Muscle of leg (tissue), 11 donors: Measurements from ENCODE around the gene ADGRF1. TPM values are rescaled to one million over a fixed set of nuclear protein-coding genes. Genes with fewer than 3 reads are reported as not detected.
A peak's percentile ranks its signal among the peaks of the same experiment; 100 is the strongest.
"Not testable (repeated sequence)": the region's sequence is repeated elsewhere in the genome, so short reads cannot be mapped to it uniquely, and the experiment has no call there.

ENCODE experiments used
- DNase-seq: peaks from one replicate; pipeline ENCODE4 v3.0.0; 2013
- H3K27ac ChIP-seq: one replicate; pipeline ENCODE4 v1.5.1; 2013; ENCODE audit warnings: mild to moderate bottlenecking, low read length, control low read depth
- H3K27me3 ChIP-seq: one replicate; pipeline ENCODE4 v1.6.1; 2013; ENCODE audit warnings: low read length; ENCODE audit not compliant: control insufficient read depth, insufficient read depth
- H3K36me3 ChIP-seq: one replicate; pipeline ENCODE4 v1.6.1; 2013; ENCODE audit warnings: low read length; ENCODE audit not compliant: control insufficient read depth, insufficient read depth
- H3K4me1 ChIP-seq: one replicate; pipeline ENCODE4 v1.6.1; 2013; ENCODE audit warnings: low read length; ENCODE audit not compliant: control insufficient read depth, insufficient read depth
- H3K4me3 ChIP-seq: one replicate; pipeline ENCODE4 v1.5.1; 2013; ENCODE audit warnings: low read length, control low read depth
- H3K9me3 ChIP-seq: replicated peaks from 2 replicates; pipeline ENCODE4 v1.6.1; 2013; ENCODE audit warnings: low read depth, low read length; ENCODE audit not compliant: control insufficient read depth
- WGBS: methylation state at CpG from one replicate; pipeline ENCODE4 v1.1.5; 2013; ENCODE audit warnings: missing lambda C conversion rate; ENCODE audit not compliant: insufficient coverage; 5-methylcytosine and 5-hydroxymethylcytosine counted together
- polyA plus RNA-seq, 8 donors: library from polyadenylated mRNA; unstranded; fragments of 120-200 nt; gene quantifications; one replicate each; pipeline versions ENCODE4 v1.2.1 to v1.2.3, GENCODE V29; 2013; ENCODE audit warnings: inconsistent platforms in 1 of 8, low replicate concordance in 1 of 8; ENCODE audit not compliant: insufficient read length in 8 of 8, insufficient read depth in 1 of 8
- total RNA-seq: library from RNA; stranded (reverse); fragments of 120-200 nt; gene quantifications from one replicate; pipeline ENCODE4 v1.2.4, GENCODE V29; 2013

The ADGRF1 gene
- total and polyA plus RNA-seq, 9 donors: 0.03 to 0.16 (median 0.05) TPM; not detected in 5

DNA sequence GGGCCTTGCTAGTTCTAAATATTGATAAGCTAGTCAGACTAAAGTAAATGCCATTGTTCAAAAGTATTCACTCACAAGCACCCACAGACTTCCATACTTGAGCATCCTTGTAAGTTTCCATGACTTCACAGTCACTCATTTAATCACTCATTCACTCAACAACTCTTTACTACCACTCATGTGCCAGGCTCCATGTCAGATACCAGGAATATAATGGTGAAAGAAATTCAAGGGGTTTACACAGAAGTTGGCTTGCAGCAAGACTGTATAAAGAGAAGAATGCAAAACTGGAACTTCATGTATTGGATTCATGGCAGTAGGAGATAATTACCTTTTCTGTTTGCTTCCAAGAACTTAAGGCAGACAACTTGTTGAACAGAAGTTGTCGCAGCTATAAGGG lies 36.6 kb downstream of the ADGRF1 start:
- no peaks in the 10 kb centered on the region for H3K27me3 ChIP-seq
- DNase-seq: no peak
- WGBS: no CpG with 5 or more reads among the region's 1 CpG
- H3K4me1 ChIP-seq: no peaks in the 10 kb centered on the region
- H3K4me3 ChIP-seq: no peak overlapping the region
- H3K36me3 ChIP-seq: no peaks in the 10 kb centered on the region
- H3K27ac ChIP-seq: no peak overlapping the region
- H3K9me3 ChIP-seq: no peaks in the 10 kb centered on the region

GRCh38 chr6:47004463-47004862 lies 37.7 kb downstream of the ADGRF1 start:
- Histone ChIP-seq H3K9me3 (no peaks in the 10 kb centered on the region), H3K36me3 (no peaks in the 10 kb centered on the region), H3K27me3 (no peaks in the 10 kb centered on the region), H3K4me3 (no peak overlapping the region), H3K27ac (no peak overlapping the region), H3K4me1 (no peaks in the 10 kb centered on the region)
- DNase-seq: no peak
- WGBS: 80% methylated on average over 1 of the region's 3 CpGs

DNA sequence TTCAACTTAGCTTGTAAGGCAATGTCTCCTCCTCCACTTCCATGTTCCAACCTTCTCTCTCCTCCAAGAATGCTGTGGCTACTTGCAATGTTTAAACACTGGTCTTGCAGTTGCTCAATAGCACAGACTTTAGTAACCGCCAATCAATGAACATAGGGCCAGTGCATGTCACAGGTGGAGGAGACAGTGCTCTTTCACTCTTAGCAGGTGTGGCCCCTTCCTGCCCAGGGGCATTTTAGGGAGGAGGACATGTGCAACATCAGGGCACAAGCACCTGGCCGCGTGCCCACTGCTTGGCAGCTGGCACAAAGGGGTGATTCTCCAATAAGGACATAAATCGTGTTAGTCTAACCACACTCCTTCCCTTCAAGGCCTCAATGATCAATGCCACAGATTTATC lies 41.3 kb downstream of the ADGRF1 start:
- 100% methylated on average over 1 of the region's 4 CpGs for WGBS
- Histone ChIP-seq H3K9me3 (no peaks in the 10 kb centered on the region), H3K36me3 (no peaks in the 10 kb centered on the region), H3K27me3 (no peaks in the 10 kb centered on the region), H3K27ac (no peak overlapping the region), H3K4me3 (no peak overlapping the region), H3K4me1 (no peaks in the 10 kb centered on the region)
- DNase-seq: no peak

GRCh38 chr6:46998436-46999017 lies 43.6 kb downstream of the ADGRF1 start:
- no peak overlapping the region for H3K27ac ChIP-seq
- no peak for DNase-seq
- H3K27me3 ChIP-seq: no peaks in the 10 kb centered on the region
- H3K9me3 ChIP-seq: no peaks in the 10 kb centered on the region
- H3K4me3 ChIP-seq: no peak overlapping the region
- no peaks in the 10 kb centered on the region for H3K4me1 ChIP-seq
- no peaks in the 10 kb centered on the region for H3K36me3 ChIP-seq
- no CpG with 5 or more reads among the region's 1 CpG for WGBS

DNA sequence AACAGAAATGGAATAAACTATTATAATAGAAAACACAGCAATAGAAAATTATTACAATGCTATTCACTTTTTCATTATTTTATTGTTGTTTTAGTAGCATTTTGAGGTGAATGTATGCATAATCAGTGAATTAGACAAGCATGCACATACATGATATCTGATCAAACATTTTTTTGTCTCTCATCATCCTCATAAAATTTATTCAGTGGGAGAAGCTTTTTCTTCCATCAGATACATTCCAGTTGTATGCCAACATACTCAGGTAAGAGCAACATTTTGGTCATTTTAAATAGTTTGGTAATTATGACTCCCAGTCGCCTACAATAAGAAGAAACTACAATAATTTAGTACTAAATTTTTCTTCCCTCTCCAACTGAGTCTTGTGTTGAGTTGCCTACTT lies 44.5 kb downstream of the ADGRF1 start:
- no peak for DNase-seq
- no peaks in the 10 kb centered on the region for H3K9me3 ChIP-seq
- no peaks in the 10 kb centered on the region for H3K4me1 ChIP-seq
- no peak overlapping the region for H3K27ac ChIP-seq
- no peak overlapping the region for H3K4me3 ChIP-seq
- H3K36me3 ChIP-seq: no peaks in the 10 kb centered on the region
- H3K27me3 ChIP-seq: no peaks in the 10 kb centered on the region
- no CpG with 5 or more reads among the region's 1 CpG for WGBS

GRCh38 chr6:46996860-46997641 lies 45.1 kb downstream of the ADGRF1 start:
- Histone ChIP-seq H3K27ac (no peak overlapping the region), H3K27me3 (no peaks in the 10 kb centered on the region), H3K4me3 (no peak overlapping the region), H3K36me3 (no peaks in the 10 kb centered on the region), H3K9me3 (no peaks in the 10 kb centered on the region), H3K4me1 (no peaks in the 10 kb centered on the region)
- no peak for DNase-seq
- WGBS: no CpG with 5 or more reads among the region's 1 CpG

- WGBS: no CpG with 5 or more reads among the region's 1 CpG
- Histone ChIP-seq H3K36me3 (no peaks in the 10 kb centered on the region), H3K4me1 (peaks cover 5% of the 10 kb centered on the region), H3K4me3 (no peak overlapping the region), H3K9me3 (no peaks in the 10 kb centered on the region), H3K27me3 (no peaks in the 10 kb centered on the region), H3K27ac (no peak overlapping the region)
- no peak for DNase-seq
These were observed 47.2 kb downstream of the ADGRF1 start for GRCh38 chr6:46994933-46995332.

GRCh38 chr6:46993846-46994245 lies 48.3 kb downstream of the ADGRF1 start:
- Histone ChIP-seq H3K36me3 (no peaks in the 10 kb centered on the region), H3K27me3 (no peaks in the 10 kb centered on the region), H3K4me1 (peaks cover 8% of the 10 kb centered on the region), H3K9me3 (no peaks in the 10 kb centered on the region), H3K4me3 (no peak overlapping the region), H3K27ac (no peak overlapping the region)
- WGBS: 100% methylated on average over 1 of the region's 3 CpGs
- DNase-seq: no peak

- H3K4me1 ChIP-seq, H3K36me3 ChIP-seq, H3K27me3 ChIP-seq, H3K9me3 ChIP-seq, DNase-seq, H3K27ac ChIP-seq, H3K4me3 ChIP-seq: not testable (repeated sequence)
- no CpG with 5 or more reads among the region's 2 CpGs for WGBS
These were observed 49.7 kb downstream of the ADGRF1 start for GRCh38 chr6:46992391-46992790.

DNA sequence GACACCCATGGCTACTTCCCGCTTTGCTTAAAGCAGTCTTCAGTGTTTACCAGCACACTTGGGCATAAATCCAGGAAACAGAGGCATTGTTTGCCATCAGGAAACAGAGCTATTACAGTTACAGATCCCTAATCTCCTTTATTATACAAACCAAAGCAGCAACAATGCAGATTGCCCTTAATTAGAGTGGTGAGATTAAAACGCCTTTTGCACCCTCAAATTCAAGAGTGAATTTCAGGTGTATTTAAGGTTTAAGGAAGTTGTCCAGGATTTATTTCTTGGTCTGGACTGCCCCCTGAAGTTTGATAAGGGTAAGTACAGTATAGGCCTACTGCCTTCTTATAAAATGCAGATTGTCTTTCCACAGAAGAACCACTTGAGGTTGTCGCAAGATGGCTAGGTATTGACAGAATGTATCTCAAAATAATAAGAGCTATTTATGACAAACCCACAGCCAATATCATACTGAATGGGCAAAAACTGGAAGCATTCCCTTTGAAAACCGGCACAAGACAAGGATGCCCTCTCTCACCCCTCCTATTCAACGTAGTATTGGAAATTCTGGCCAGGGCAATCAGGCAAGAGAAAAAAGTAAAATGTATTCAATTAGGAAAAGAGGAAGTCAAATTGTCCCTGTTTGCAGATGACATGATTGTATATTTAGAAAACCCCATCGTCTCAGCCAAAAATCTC lies 51.2 kb downstream of the ADGRF1 start:
- not testable (repeated sequence) for H3K36me3 ChIP-seq, H3K27me3 ChIP-seq, H3K4me1 ChIP-seq, H3K27ac ChIP-seq, H3K4me3 ChIP-seq, H3K9me3 ChIP-seq
- peak; percentile 78 for DNase-seq
- WGBS: no CpG with 5 or more reads among the region's 6 CpGs
